Ovary (tissue), 9 donors: Measurements from ENCODE around the gene BBIP1. TPM values are rescaled to one million over a fixed set of nuclear protein-coding genes. Genes with fewer than 3 reads are reported as not detected.
"Not testable (repeated sequence)": the region's sequence is repeated elsewhere in the genome, so short reads cannot be mapped to it uniquely, and the experiment has no call there.

Experiments
- DNase-seq, 5 donors: peaks; one replicate each; pipeline ENCODE4 v3.0.0-alpha.2; 2019 to 2020
- H3K27ac ChIP-seq, 2 donors: fragments of 200-600 bp; one replicate each; pipeline versions ENCODE4 v1.5.1 to v1.8.0; 2019 to 2022
- H3K27me3 ChIP-seq: fragments of 200-600 bp; one replicate; pipeline ENCODE4 v1.8.0; 2022
- H3K36me3 ChIP-seq: fragments of 200-600 bp; sonication (generic); one replicate; pipeline ENCODE4 v1.5.1; 2019
- H3K4me1 ChIP-seq: one replicate; pipeline ENCODE4 v1.8.1; 2013; ENCODE audit warnings: mild to moderate bottlenecking, moderate library complexity; ENCODE audit not compliant: insufficient read depth
- H3K4me3 ChIP-seq: fragments of 200-600 bp; sonication (generic); one replicate; pipeline ENCODE4 v1.5.1; 2017
- H3K9me3 ChIP-seq, 2 donors: fragments of 200-600 bp in 1 of 2; sonication (generic) in 1 of 2; one replicate each; pipeline versions ENCODE4 v1.5.1 to v1.8.1; 2013 to 2019; ENCODE audit warnings: mild to moderate bottlenecking in 1 of 2, moderate library complexity in 1 of 2
- EP300 ChIP-seq: sonication (generic); formaldehyde crosslinking; IDR thresholded peaks from one replicate; pipeline ENCODE4 v1.6.1; 2017; ENCODE audit warnings: antibody characterized with exemption
- POLR2A ChIP-seq: fragments of 450-650 bp; IDR thresholded peaks from one replicate; pipeline ENCODE4 v1.6.1; 2017; ENCODE audit warnings: antibody characterized with exemption, mild to moderate bottlenecking, moderate library complexity
- WGBS, 3 donors: extraction: QIAGEN DNeasy Blood & Tissue Kit in 1 of 3; methylation state at CpG; one replicate each; pipeline versions ENCODE4 v1.1.5 to v1.1.7; 2013 to 2017; 5-methylcytosine and 5-hydroxymethylcytosine counted together
- intact Hi-C, 4 donors: fragments of 100-400 bp; cut with DNase I; formaldehyde crosslinking; loops; one replicate each; pipeline versions ENCODE4 v1.11.0 to v1.15.1; 2022 to 2023
- polyA plus RNA-seq, 2 donors: library from polyadenylated mRNA; stranded (reverse); fragments of 200-250 nt in 1 of 2; fragments of 350-450 nt in 1 of 2; fragmentation: Illumina TruSeq in 1 of 2; extraction: RNeasy Lipid Tissue Mini Kit (QIAGEN cat#74804) in 1 of 2; gene quantifications; one replicate each; pipeline ENCODE4 v1.2.3, GENCODE V29; 2013 to 2014
- total RNA-seq, 7 donors: library from RNA; depleted of rRNA in 2 of 7; stranded (reverse); fragments of >200 nt in 2 of 7; fragmentation: NEBNext Ultra II Directional in 3 of 7; extraction: Animal tissue kit (Norgen Biotek cat#: 25700) in 3 of 7; gene quantifications; one replicate each; pipeline versions ENCODE4 v1.1.0 to v1.2.4, GENCODE V29; 2016 to 2023
- TF ChIP-seq, protein P1 (sequence below), 3 donors: fragments of 450-650 bp in 2 of 3; fragments of 200-600 bp in 1 of 3; IDR thresholded peaks; one replicate each; pipeline versions ENCODE4 v1.5.1 to v1.8.0; 2016 to 2022; ENCODE audit warnings: antibody characterized with exemption in 3 of 3, mild to moderate bottlenecking in 1 of 3
- donor health status: DM: no; HTN: no; CAD: no; lungs with moderate emphysema.
- donor health status: DM: no; HTN: no; CAD: no.
- donor health status: Bipolar disorder and iron deficiency.
- donor health status: DM: yes; HTN: yes; CAD: no.
- donor health status: DM: no; HTN: no; CAD: no.
- donor health status: DM: yes; HTN: yes; CAD: no.

The BBIP1 gene
- total and polyA plus RNA-seq, 9 donors = 22.0 to 40.5 (median 30.5) TPM

DNA sequence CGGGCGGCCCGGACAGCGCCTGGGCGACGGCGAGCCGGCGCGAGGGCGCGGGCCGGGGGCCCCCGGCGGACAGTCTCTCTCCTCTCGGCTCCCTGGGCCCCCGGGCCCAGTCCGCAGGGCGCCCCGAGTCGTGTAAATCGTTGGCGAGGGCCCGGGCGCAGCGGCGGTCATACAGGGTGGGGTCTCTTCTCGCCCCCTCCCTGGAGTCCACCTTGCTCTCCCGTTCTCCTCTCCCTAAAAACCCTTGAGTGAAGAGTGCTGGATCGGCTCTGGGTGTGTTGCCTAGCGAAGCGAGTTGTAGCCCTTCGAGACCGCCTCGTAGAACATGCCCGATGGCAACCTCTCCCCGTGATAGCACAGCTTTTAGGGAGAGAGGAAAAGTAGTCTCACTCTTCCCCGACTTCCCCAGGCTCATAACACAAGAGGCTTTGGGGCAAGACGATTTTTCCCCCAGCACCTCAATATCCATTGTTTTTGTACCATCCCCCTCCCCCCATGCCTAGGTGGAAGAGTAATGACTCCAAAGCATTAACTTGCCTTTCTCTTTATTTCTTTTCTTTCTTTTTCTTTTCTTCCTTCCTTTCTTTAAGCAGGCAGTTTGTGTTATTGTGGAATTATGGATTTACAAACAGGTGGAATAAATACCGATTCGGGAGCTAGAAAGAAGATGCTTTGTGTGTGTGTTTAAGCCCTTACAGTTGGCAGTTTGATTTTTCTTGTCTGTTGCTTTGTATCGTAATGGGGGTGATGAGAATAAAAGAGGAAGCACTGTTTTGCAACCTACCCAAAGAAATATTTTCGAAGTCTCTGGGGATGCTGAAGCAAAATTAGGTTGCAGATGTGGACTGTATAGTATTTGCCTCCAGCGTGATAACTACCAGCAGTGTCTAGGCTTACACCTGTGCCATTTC lies 1.2 kb upstream of the BBIP1 start:
- H3K9me3 ChIP-seq = no peaks in the 10 kb centered on the region
- 0 to 1% (median 1%) methylated on average over 26 to 44 of the region's 44 CpGs for WGBS, 3 donors
- H3K27ac ChIP-seq = peak overlapping the region; percentile 86 to 92
- no peak for TF ChIP-seq EP300
- TF ChIP-seq, protein P1, sequence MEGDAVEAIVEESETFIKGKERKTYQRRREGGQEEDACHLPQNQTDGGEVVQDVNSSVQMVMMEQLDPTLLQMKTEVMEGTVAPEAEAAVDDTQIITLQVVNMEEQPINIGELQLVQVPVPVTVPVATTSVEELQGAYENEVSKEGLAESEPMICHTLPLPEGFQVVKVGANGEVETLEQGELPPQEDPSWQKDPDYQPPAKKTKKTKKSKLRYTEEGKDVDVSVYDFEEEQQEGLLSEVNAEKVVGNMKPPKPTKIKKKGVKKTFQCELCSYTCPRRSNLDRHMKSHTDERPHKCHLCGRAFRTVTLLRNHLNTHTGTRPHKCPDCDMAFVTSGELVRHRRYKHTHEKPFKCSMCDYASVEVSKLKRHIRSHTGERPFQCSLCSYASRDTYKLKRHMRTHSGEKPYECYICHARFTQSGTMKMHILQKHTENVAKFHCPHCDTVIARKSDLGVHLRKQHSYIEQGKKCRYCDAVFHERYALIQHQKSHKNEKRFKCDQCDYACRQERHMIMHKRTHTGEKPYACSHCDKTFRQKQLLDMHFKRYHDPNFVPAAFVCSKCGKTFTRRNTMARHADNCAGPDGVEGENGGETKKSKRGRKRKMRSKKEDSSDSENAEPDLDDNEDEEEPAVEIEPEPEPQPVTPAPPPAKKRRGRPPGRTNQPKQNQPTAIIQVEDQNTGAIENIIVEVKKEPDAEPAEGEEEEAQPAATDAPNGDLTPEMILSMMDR (IDR thresholded peaks at IDR 0.05) = no peak
- TF ChIP-seq POLR2A = no peak
- no peaks in the 10 kb centered on the region for H3K36me3 ChIP-seq
- intact Hi-C loops = loop anchor here in 2 of 4 donors (5.0 to 10.0 kb wide), 2 partner anchors 155 to 1252 kb away; partner anchors contain the start of gene ADRA2A (in 1 of the 2)
- peak overlapping the region; percentile 66 for H3K4me3 ChIP-seq
- DNase-seq = peak; percentile 35 to 64 (median 64)
- no peaks in the 10 kb centered on the region for H3K4me1 ChIP-seq
- no peaks in the 10 kb centered on the region for H3K27me3 ChIP-seq

DNA sequence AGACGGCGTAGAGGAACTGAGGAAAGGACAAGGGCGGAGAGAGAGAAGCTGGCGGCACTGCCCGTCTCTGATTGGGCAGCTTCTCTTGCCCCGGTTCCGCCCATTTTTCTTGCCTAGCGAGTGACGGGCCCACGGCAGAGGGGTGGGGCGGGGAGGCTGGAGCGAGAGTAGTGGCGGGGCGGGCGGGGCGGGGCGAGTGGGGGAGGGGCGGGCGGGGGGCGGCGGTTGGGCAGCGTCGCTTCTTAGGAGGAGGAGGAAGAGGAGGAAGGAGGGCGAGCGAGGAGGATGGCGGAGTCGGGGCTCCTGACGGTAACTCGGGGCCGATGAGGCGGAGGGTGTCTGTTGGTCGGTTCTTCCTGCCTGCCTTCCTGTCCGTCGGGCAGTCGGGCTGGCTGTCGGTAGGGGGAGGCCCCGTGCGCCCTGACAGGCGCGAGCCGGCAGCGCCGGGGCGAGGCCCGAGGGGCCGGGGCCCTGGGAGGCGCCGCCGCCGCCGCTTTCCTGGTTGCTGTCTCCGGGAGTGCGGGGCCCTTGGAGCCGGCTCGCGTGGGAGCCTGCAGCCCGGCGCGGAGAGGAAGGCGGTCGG lies 460 bp upstream of the BBIP1 start, which contains the start of gene SHOC2:
TSS of gene SHOC2 (plus strand) at position 256 of the 583 bp plus-strand sequence. CDS start 44,755 bp downstream, outside the sequence.
- DNase-seq = peak; percentile 97 to 99 (median 99)
- Histone ChIP-seq H3K27ac (peak within 1 kb of the TSS; percentile 86 to 97), H3K4me1 (no peaks in the 10 kb centered on the region), H3K4me3 (peak within 1 kb of the TSS; percentile 90), H3K27me3 (no peaks in the 10 kb centered on the region), H3K9me3 (no peaks in the 10 kb centered on the region), H3K36me3 (no peaks in the 10 kb centered on the region)
- TF ChIP-seq, protein P1 (IDR thresholded peaks at IDR 0.05) = peak in 2 of 3 donors; percentile 15 to 23
- TF ChIP-seq EP300 (no peak), POLR2A (peak; percentile 79)
- intact Hi-C loops = no loop called here
- 0 to 1% (median 1%) methylated on average over 45 to 60 of the region's 61 CpGs for WGBS, 3 donors

- no peak for TF ChIP-seq POLR2A
- TF ChIP-seq, protein P1 (IDR thresholded peaks at IDR 0.05) = peak in 1 of 3 donors; percentile 23
- intact Hi-C loops = no loop called here
These were observed 724 bp downstream of the BBIP1 start for GRCh38 chr10:110918269-110918642.

GRCh38 chr10:110916554-110917346 lies 2.2 kb downstream of the BBIP1 start:
- Histone ChIP-seq H3K4me1 (peaks cover 1% of the 10 kb centered on the region), H3K4me3 (no peak overlapping the region), H3K9me3 (no peaks in the 10 kb centered on the region), H3K27ac (no peak overlapping the region), H3K36me3 (no peaks in the 10 kb centered on the region), H3K27me3 (no peaks in the 10 kb centered on the region)
- WGBS, 3 donors = 87 to 92% (median 91%) methylated on average over 3 of the region's 3 CpGs
- no peak for DNase-seq
- TF ChIP-seq EP300 = no peak
- TF ChIP-seq POLR2A = no peak
- intact Hi-C loops = no loop called here

More at GRCh38 chr10:110918269-110918642, 724 bp downstream of the BBIP1 start:
- H3K27me3 ChIP-seq = no peaks in the 10 kb centered on the region
- WGBS, 3 donors = 0% methylated on average over 15 of the region's 15 CpGs
- H3K9me3 ChIP-seq = no peaks in the 10 kb centered on the region
- peak overlapping the region; percentile 90 for H3K4me3 ChIP-seq
- peaks cover 1% of the 10 kb centered on the region for H3K4me1 ChIP-seq
- DNase-seq = peak in 4 of 5 donors; percentile 96 to 97 (median 96)
- H3K36me3 ChIP-seq = no peaks in the 10 kb centered on the region
- peak overlapping the region; percentile 48 to 97 for H3K27ac ChIP-seq

GRCh38 chr10:110915600-110915999 lies 3.4 kb downstream of the BBIP1 start:
- H3K9me3 ChIP-seq, H3K27ac ChIP-seq, H3K4me3 ChIP-seq, H3K27me3 ChIP-seq, intact Hi-C loops, H3K36me3 ChIP-seq, DNase-seq, H3K4me1 ChIP-seq: not testable (repeated sequence)
- 94 to 95% (median 94%) methylated on average over 4 of the region's 4 CpGs for WGBS, 3 donors
